GM19468 (cell line): ENCODE data around the gene LIPM.

Source experiments
- ATAC-seq: cut with Tn5 transposase; IDR thresholded peaks from one replicate; pipeline ENCODE4 v1.9.1; 2021; ENCODE audit warnings: mild to moderate bottlenecking, moderate library complexity, moderate number of reproducible peaks; ENCODE audit not compliant: unreplicated experiment; ENCODE audit errors: extremely low read depth

LIPM gene

GRCh38 chr10:88800152-88801125, 2.1 kb upstream of the LIPM start:
- ATAC-seq: no peak

GRCh38 chr10:88803641-88804040, 1.1 kb downstream of the LIPM start:
- ATAC-seq: no peak

- no peak for ATAC-seq
Measured at GRCh38 chr10:88804083-88804812, 1.7 kb downstream of the LIPM start.

GRCh38 chr10:88805361-88805760, 2.8 kb downstream of the LIPM start:
- ATAC-seq: no peak

- ATAC-seq: no peak
Measured at GRCh38 chr10:88805924-88806323, 3.4 kb downstream of the LIPM start.

GRCh38 chr10:88809621-88810020, 7.1 kb downstream of the LIPM start:
- no peak for ATAC-seq

GRCh38 chr10:88810196-88810961, 7.8 kb downstream of the LIPM start:
- ATAC-seq: no peak

- ATAC-seq: no peak
Measured at GRCh38 chr10:88813200-88813599, 10.7 kb downstream of the LIPM start.

GRCh38 chr10:88819290-88819689, 16.8 kb downstream of the LIPM start:
- ATAC-seq: no peak

- no peak for ATAC-seq
Measured at GRCh38 chr10:88820748-88821401, 18.3 kb downstream of the LIPM start.

GRCh38 chr10:88826388-88826787, 23.9 kb downstream of the LIPM start:
- ATAC-seq: no peak

GRCh38 chr10:88827671-88828070, 25.1 kb downstream of the LIPM start:
- ATAC-seq: no peak

- no peak for ATAC-seq
Measured at GRCh38 chr10:88828310-88828709, 25.8 kb downstream of the LIPM start.

- ATAC-seq: no peak
Measured at GRCh38 chr10:88830643-88831268, 28.2 kb downstream of the LIPM start.

GRCh38 chr10:88831709-88832108, 29.2 kb downstream of the LIPM start:
- ATAC-seq: no peak

GRCh38 chr10:88832376-88832775, 29.8 kb downstream of the LIPM start:
- no peak for ATAC-seq

- ATAC-seq: no peak
Measured at GRCh38 chr10:88833156-88833555, 30.6 kb downstream of the LIPM start.

- ATAC-seq: no peak
Measured at GRCh38 chr10:88833723-88834122, 31.2 kb downstream of the LIPM start.

GRCh38 chr10:88835096-88835909, 32.8 kb downstream of the LIPM start:
- ATAC-seq: no peak
